WTC11 (cell line): ENCODE measurements around the gene RPRD1B. TPM values are rescaled to one million over a fixed set of nuclear protein-coding genes. Genes with fewer than 3 reads are reported as not detected.

Experiments
- ATAC-seq: fragments of 200-7000 bp; cut with Tn5 transposase; 2 replicates; pipeline ENCODE4 v1.10.0; 2021; ENCODE audit warnings: mild to moderate bottlenecking, moderate library complexity
- CTCF ChIA-PET: fragments of 300-600 bp; sonication (Branson Sonifier 250); formaldehyde crosslinking; loops from one replicate; lab custom pipeline; 2021; ENCODE audit warnings: antibody characterized with exemption; lab: Charles Lee
- POLR2A ChIA-PET: fragments of 350-600 bp; sonication (Branson Sonifier 250); formaldehyde crosslinking; loops from one replicate; lab custom pipeline; 2021; ENCODE audit warnings: antibody characterized with exemption; lab: Charles Lee
- DNase-seq: peaks from one replicate; pipeline ENCODE4 v3.0.0; 2021; ENCODE audit warnings: low spot score
- H3K27ac Mint-ChIP-seq: 2 replicates; pipeline ENCODE4 v1.8.0; 2021; ENCODE audit warnings: mixed read lengths
- H3K27me3 Mint-ChIP-seq: 2 replicates; pipeline ENCODE4 v1.8.0; 2021; ENCODE audit warnings: low read depth, mild to moderate bottlenecking, moderate library complexity, mixed read lengths
- H3K36me3 Mint-ChIP-seq: 2 replicates; pipeline ENCODE4 v1.8.0; 2021; ENCODE audit warnings: mixed read lengths
- H3K4me1 Mint-ChIP-seq: 2 replicates; pipeline ENCODE4 v1.8.0; 2022; ENCODE audit warnings: mixed read lengths
- H3K4me3 Mint-ChIP-seq: 2 replicates; pipeline ENCODE4 v1.8.0; 2021; ENCODE audit warnings: mild to moderate bottlenecking, moderate library complexity, mixed read lengths
- H3K9me3 Mint-ChIP-seq: 2 replicates; pipeline ENCODE4 v1.8.0; 2021; ENCODE audit warnings: mixed read lengths
- ATF1 ChIP-seq: sonication (generic); formaldehyde crosslinking; IDR thresholded peaks from 2 replicates; pipeline ENCODE4 v1.8.1; 2023; ENCODE audit warnings: mild to moderate bottlenecking, moderate library complexity, missing genetic modification reagents
- CDX4 ChIP-seq: fragments of 250-450 bp; sonication (Bioruptor Pico); IDR thresholded peaks from 2 replicates; pipeline ENCODE4 v1.9.0; 2021; ENCODE audit warnings: moderate library complexity, mild to moderate bottlenecking, inconsistent platforms, borderline replicate concordance
- HMGXB4 ChIP-seq: sonication (generic); formaldehyde crosslinking; IDR thresholded peaks from 2 replicates; pipeline ENCODE4 v1.8.1; 2023; ENCODE audit warnings: mild to moderate bottlenecking, moderate library complexity, missing genetic modification reagents
- JAZF1 ChIP-seq: fragments of 250-450 bp; sonication (Bioruptor Pico); IDR thresholded peaks from 2 replicates; pipeline ENCODE4 v1.9.0; 2021; ENCODE audit warnings: moderate library complexity, mild to moderate bottlenecking, inconsistent platforms
- MXD4 ChIP-seq: fragments of 250-450 bp; sonication (Bioruptor Pico); IDR thresholded peaks from 2 replicates; pipeline ENCODE4 v1.8.0; 2021; ENCODE audit warnings: mild to moderate bottlenecking, moderate library complexity, borderline replicate concordance
- NR3C1 ChIP-seq: sonication (generic); formaldehyde crosslinking; conservative IDR thresholded peaks from 2 replicates; pipeline ENCODE4 v1.8.1; 2023; ENCODE audit warnings: low read depth, mild to moderate bottlenecking, missing genetic modification reagents
- PREB ChIP-seq: sonication (generic); formaldehyde crosslinking; IDR thresholded peaks from 2 replicates; pipeline ENCODE4 v1.8.1; 2022; ENCODE audit warnings: mild to moderate bottlenecking, missing genetic modification reagents, moderate library complexity, borderline replicate concordance
- ZMAT4 ChIP-seq: fragments of 250-450 bp; sonication (Bioruptor Pico); IDR thresholded peaks from 2 replicates; pipeline ENCODE4 v1.9.0; 2021; ENCODE audit warnings: mild to moderate bottlenecking
- ZNF138 ChIP-seq: sonication (generic); formaldehyde crosslinking; conservative IDR thresholded peaks from 2 replicates; pipeline ENCODE4 v1.8.1; 2022; ENCODE audit warnings: mild to moderate bottlenecking, moderate library complexity, missing genetic modification reagents
- ZNF263 ChIP-seq: sonication (generic); formaldehyde crosslinking; IDR thresholded peaks from 2 replicates; pipeline ENCODE4 v1.8.1; 2022; ENCODE audit warnings: low read depth, mild to moderate bottlenecking, moderate library complexity, missing genetic modification reagents
- ZNF317 ChIP-seq: sonication (generic); formaldehyde crosslinking; IDR thresholded peaks from 2 replicates; pipeline ENCODE4 v1.8.1; 2023; ENCODE audit warnings: low read depth, mild to moderate bottlenecking, moderate library complexity, missing genetic modification reagents, borderline replicate concordance
- ZNF423 ChIP-seq: fragments of 250-450 bp; sonication (Bioruptor Pico); IDR thresholded peaks from 2 replicates; pipeline ENCODE4 v2.1.2; 2022; ENCODE audit warnings: mild to moderate bottlenecking, moderate library complexity
- ZNF512 ChIP-seq: sonication (generic); formaldehyde crosslinking; IDR thresholded peaks from 2 replicates; pipeline ENCODE4 v1.8.1; 2022; ENCODE audit warnings: missing genetic modification reagents, borderline replicate concordance
- total RNA-seq: library from RNA; stranded (reverse); gene quantifications from 3 replicates; pipeline ENCODE4 v1.2.3, GENCODE V29; 2021
- TF ChIP-seq, protein P1 (sequence below): sonication (generic); formaldehyde crosslinking; conservative IDR thresholded peaks from 2 replicates; pipeline ENCODE4 v1.8.1; 2023; ENCODE audit warnings: mild to moderate bottlenecking, low read depth, missing genetic modification reagents, moderate library complexity
- TF ChIP-seq, protein P2 (sequence below): sonication (generic); formaldehyde crosslinking; IDR thresholded peaks from 2 replicates; pipeline ENCODE4 v1.8.1; 2023; ENCODE audit warnings: mild to moderate bottlenecking, missing genetic modification reagents, borderline replicate concordance
- TF ChIP-seq, protein P3 (sequence below): sonication (generic); formaldehyde crosslinking; IDR thresholded peaks from 2 replicates; pipeline ENCODE4 v1.8.1; 2023; ENCODE audit warnings: mild to moderate bottlenecking, missing genetic modification reagents, moderate library complexity
- TF ChIP-seq, protein P4 (sequence below): sonication (generic); formaldehyde crosslinking; IDR thresholded peaks from 2 replicates; pipeline ENCODE4 v1.8.0; 2022; ENCODE audit warnings: mild to moderate bottlenecking, missing genetic modification reagents

The RPRD1B gene
- total RNA-seq, 1 experiment from 2014 or later: 21.4 TPM

GRCh38 chr20:38084425-38084951 is 50.9 kb downstream of the RPRD1B start (continued):
- TF ChIP-seq, protein P1, sequence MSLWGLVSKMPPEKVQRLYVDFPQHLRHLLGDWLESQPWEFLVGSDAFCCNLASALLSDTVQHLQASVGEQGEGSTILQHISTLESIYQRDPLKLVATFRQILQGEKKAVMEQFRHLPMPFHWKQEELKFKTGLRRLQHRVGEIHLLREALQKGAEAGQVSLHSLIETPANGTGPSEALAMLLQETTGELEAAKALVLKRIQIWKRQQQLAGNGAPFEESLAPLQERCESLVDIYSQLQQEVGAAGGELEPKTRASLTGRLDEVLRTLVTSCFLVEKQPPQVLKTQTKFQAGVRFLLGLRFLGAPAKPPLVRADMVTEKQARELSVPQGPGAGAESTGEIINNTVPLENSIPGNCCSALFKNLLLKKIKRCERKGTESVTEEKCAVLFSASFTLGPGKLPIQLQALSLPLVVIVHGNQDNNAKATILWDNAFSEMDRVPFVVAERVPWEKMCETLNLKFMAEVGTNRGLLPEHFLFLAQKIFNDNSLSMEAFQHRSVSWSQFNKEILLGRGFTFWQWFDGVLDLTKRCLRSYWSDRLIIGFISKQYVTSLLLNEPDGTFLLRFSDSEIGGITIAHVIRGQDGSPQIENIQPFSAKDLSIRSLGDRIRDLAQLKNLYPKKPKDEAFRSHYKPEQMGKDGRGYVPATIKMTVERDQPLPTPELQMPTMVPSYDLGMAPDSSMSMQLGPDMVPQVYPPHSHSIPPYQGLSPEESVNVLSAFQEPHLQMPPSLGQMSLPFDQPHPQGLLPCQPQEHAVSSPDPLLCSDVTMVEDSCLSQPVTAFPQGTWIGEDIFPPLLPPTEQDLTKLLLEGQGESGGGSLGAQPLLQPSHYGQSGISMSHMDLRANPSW (CRISPR knock-in tag): no peak
- TF ChIP-seq JAZF1 (CRISPR knock-in tag): no peak
- TF ChIP-seq ZNF423: no peak
- TF ChIP-seq ZMAT4 (CRISPR knock-in tag): no peak
- TF ChIP-seq HMGXB4 (CRISPR knock-in tag): no peak
- TF ChIP-seq, protein P2, sequence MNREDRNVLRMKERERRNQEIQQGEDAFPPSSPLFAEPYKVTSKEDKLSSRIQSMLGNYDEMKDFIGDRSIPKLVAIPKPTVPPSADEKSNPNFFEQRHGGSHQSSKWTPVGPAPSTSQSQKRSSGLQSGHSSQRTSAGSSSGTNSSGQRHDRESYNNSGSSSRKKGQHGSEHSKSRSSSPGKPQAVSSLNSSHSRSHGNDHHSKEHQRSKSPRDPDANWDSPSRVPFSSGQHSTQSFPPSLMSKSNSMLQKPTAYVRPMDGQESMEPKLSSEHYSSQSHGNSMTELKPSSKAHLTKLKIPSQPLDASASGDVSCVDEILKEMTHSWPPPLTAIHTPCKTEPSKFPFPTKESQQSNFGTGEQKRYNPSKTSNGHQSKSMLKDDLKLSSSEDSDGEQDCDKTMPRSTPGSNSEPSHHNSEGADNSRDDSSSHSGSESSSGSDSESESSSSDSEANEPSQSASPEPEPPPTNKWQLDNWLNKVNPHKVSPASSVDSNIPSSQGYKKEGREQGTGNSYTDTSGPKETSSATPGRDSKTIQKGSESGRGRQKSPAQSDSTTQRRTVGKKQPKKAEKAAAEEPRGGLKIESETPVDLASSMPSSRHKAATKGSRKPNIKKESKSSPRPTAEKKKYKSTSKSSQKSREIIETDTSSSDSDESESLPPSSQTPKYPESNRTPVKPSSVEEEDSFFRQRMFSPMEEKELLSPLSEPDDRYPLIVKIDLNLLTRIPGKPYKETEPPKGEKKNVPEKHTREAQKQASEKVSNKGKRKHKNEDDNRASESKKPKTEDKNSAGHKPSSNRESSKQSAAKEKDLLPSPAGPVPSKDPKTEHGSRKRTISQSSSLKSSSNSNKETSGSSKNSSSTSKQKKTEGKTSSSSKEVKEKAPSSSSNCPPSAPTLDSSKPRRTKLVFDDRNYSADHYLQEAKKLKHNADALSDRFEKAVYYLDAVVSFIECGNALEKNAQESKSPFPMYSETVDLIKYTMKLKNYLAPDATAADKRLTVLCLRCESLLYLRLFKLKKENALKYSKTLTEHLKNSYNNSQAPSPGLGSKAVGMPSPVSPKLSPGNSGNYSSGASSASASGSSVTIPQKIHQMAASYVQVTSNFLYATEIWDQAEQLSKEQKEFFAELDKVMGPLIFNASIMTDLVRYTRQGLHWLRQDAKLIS (CRISPR knock-in tag): no peak
- TF ChIP-seq ZNF138 (CRISPR knock-in tag): no peak
- no peak for TF ChIP-seq PREB
- TF ChIP-seq, protein P3, sequence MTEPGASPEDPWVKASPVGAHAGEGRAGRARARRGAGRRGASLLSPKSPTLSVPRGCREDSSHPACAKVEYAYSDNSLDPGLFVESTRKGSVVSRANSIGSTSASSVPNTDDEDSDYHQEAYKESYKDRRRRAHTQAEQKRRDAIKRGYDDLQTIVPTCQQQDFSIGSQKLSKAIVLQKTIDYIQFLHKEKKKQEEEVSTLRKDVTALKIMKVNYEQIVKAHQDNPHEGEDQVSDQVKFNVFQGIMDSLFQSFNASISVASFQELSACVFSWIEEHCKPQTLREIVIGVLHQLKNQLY (CRISPR knock-in tag): no peak

DNA sequence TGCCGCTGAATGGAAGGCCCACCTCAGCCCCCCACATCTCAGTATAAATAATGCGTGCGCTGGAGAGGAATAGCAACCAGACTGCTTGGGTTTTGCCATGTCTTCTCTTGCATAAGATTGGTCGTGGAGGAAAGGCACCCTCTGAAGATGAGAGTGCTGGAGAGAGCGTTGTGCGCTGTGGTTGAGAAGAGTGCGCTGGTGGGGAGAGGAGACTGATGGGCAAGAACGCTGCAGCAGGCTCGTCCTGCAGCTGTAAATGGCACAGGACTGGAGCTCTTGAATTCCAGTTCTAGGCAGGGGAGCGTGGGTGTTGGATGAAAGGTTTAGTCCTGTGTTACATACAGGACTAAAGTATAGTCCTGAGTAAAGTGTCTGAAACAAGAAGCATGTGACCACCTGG is 51.5 kb downstream of the RPRD1B start:
- H3K27me3 Mint-ChIP-seq: no peaks in the 10 kb centered on the region
- no peak overlapping the region for H3K4me3 Mint-ChIP-seq
- peak overlapping the region; percentile 63 for H3K27ac Mint-ChIP-seq
- H3K36me3 Mint-ChIP-seq: peaks cover 33% of the 10 kb centered on the region
- H3K9me3 Mint-ChIP-seq: no peaks in the 10 kb centered on the region
- CTCF ChIA-PET: interaction anchor here (1.1 to 5.9 kb wide), 3 partner anchors 12 to 92 kb away, joined by 3 to 26 read pairs (median 3); no protein-coding TSS in a partner anchor
- POLR2A ChIA-PET: interaction anchor here (0.7 kb wide), 1 partner anchor 132 kb away, joined by 10 read pairs; no protein-coding TSS in a partner anchor
- no peak for DNase-seq
- ATAC-seq: no peak
- H3K4me1 Mint-ChIP-seq: no peaks in the 10 kb centered on the region
- TF ChIP-seq PREB: no peak
- TF ChIP-seq CDX4 (CRISPR knock-in tag): no peak
- TF ChIP-seq ZNF512 (CRISPR knock-in tag): no peak
- no peak for TF ChIP-seq ATF1 (CRISPR knock-in tag)
- TF ChIP-seq, protein P4, sequence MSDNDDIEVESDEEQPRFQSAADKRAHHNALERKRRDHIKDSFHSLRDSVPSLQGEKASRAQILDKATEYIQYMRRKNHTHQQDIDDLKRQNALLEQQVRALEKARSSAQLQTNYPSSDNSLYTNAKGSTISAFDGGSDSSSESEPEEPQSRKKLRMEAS: no peak
- TF ChIP-seq ZNF263 (CRISPR knock-in tag): no peak
- TF ChIP-seq NR3C1 (CRISPR knock-in tag): no peak
- no peak for TF ChIP-seq MXD4 (CRISPR knock-in tag)
- no peak for TF ChIP-seq ZNF317
